PC-9 (cell line): ENCODE data around the gene SPRED1. TPM values are rescaled to one million over a fixed set of nuclear protein-coding genes. Genes with fewer than 3 reads are reported as not detected.
"Not testable (repeated sequence)": the region's sequence is repeated elsewhere in the genome, so short reads cannot be mapped to it uniquely, and the experiment has no call there.

Experiments used
- BruUV-seq: library from RNA; stranded (reverse); fragments of 400-500 nt; replicated peaks from 2 replicates; lab custom pipeline; 2021; lab: Mats Ljungman, UMichigan
- CTCF ChIA-PET: fragments of 300-600 bp; sonication (Branson Sonifier 250); formaldehyde crosslinking; loops from one replicate; lab custom pipeline; 2022; ENCODE audit warnings: antibody characterized with exemption; lab: Charles Lee
- POLR2A ChIA-PET: fragments of 300-600 bp; sonication (Branson Sonifier 250); formaldehyde crosslinking; loops from one replicate; lab custom pipeline; 2022; ENCODE audit warnings: antibody characterized with exemption; ENCODE audit not compliant: unreplicated experiment; lab: Charles Lee
- DNase-seq, 2 experiments: peaks; one replicate each; pipeline versions ENCODE4 v3.0.0 to v3.0.0-alpha.2; 2015 to 2022; ENCODE audit warnings: mixed read lengths in 1 of 2
- H2AFZ ChIP-seq: fragments of 200-600 bp; sonication (generic); 2 replicates; pipeline ENCODE4 v1.8.1; 2017; ENCODE audit warnings: antibody characterized with exemption
- H3F3A ChIP-seq: fragments of 200-600 bp; sonication (generic); 2 replicates; pipeline ENCODE4 v1.8.1; 2017; ENCODE audit warnings: antibody characterized with exemption, mild to moderate bottlenecking, low read depth; ENCODE audit not compliant: insufficient read depth
- H3K27ac ChIP-seq: fragments of 200-600 bp; sonication (generic); 2 replicates; pipeline ENCODE4 v1.6.1; 2016; ENCODE audit warnings: mixed run types
- H3K27me3 ChIP-seq: fragments of 200-600 bp; sonication (generic); 2 replicates; pipeline ENCODE4 v1.6.1; 2016; ENCODE audit warnings: low read depth, mixed run types; ENCODE audit not compliant: insufficient read depth
- H3K36me3 ChIP-seq: fragments of 200-600 bp; sonication (generic); 2 replicates; pipeline ENCODE4 v1.6.1; 2016; ENCODE audit warnings: low read depth, mixed run types
- H3K4me1 ChIP-seq: fragments of 200-600 bp; sonication (generic); replicated peaks from 2 replicates; pipeline ENCODE4 v1.6.1; 2016; ENCODE audit warnings: mixed run types; ENCODE audit not compliant: insufficient read depth
- H3K4me2 ChIP-seq: fragments of 200-600 bp; sonication (generic); 2 replicates; pipeline ENCODE4 v1.6.1; 2017; ENCODE audit warnings: mixed run types
- H3K4me3 ChIP-seq: fragments of 200-600 bp; sonication (generic); 2 replicates; pipeline ENCODE4 v1.6.1; 2016; ENCODE audit warnings: mixed run types
- H3K79me2 ChIP-seq: fragments of 200-600 bp; sonication (generic); 2 replicates; pipeline ENCODE4 v1.6.1; 2017; ENCODE audit warnings: low read depth, mixed run types
- H3K9me2 ChIP-seq: fragments of 200-600 bp; sonication (generic); 2 replicates; pipeline ENCODE4 v1.8.1; 2017; ENCODE audit warnings: mild to moderate bottlenecking; ENCODE audit not compliant: insufficient read depth
- H3K9me3 ChIP-seq: fragments of 200-600 bp; sonication (generic); 2 replicates; pipeline ENCODE4 v1.8.1; 2016; ENCODE audit warnings: low read depth; ENCODE audit not compliant: insufficient read depth
- H4K20me1 ChIP-seq: fragments of 200-600 bp; sonication (generic); 2 replicates; pipeline ENCODE4 v1.8.1; 2017; ENCODE audit not compliant: insufficient read depth
- CTCF ChIP-seq: fragments of 200-600 bp; sonication (generic); conservative IDR thresholded peaks from 2 replicates; pipeline ENCODE4 v1.6.1; 2017; ENCODE audit warnings: mixed run types, antibody characterized with exemption, mild to moderate bottlenecking, moderate library complexity
- EZH2 ChIP-seq: fragments of 200-600 bp; sonication (generic); IDR thresholded peaks from 2 replicates; pipeline ENCODE4 v1.8.0; 2017; ENCODE audit warnings: antibody characterized with exemption, low read depth
- intact Hi-C: fragments of 100-400 bp; cut with micrococcal nuclease; formaldehyde crosslinking; loops from one replicate; pipeline ENCODE4 v1.10.0; 2022; ENCODE audit not compliant: unreplicated experiment
- total RNA-seq: library from RNA; stranded (reverse); gene quantifications from 2 replicates; pipeline ENCODE4 v1.2.3, GENCODE V29; 2021

Gene SPRED1
- total RNA-seq, 1 experiment from 2014 or later = 16.5 TPM

GRCh38 chr15:38231436-38231835, 21.2 kb upstream of the SPRED1 start:
- Histone ChIP-seq H3K4me2 (no peak overlapping the region), H3K4me1 (0 out of 2 replicates have a peak, but pooled peaks cover 11% of the 10 kb centered on the region), H3K9me2 (no peaks in the 10 kb centered on the region), H3K27ac (no peak overlapping the region), H3K36me3 (no peaks in the 10 kb centered on the region), H3K4me3 (no peak overlapping the region), H3F3A (no peaks in the 10 kb centered on the region), H2AFZ (no peak overlapping the region), H3K79me2 (no peaks in the 10 kb centered on the region), H3K9me3 (no peaks in the 10 kb centered on the region), H4K20me1 (no peaks in the 10 kb centered on the region), H3K27me3 (no peaks in the 10 kb centered on the region)
- ChIA-PET POLR2A (interaction anchor here (0.5 to 0.7 kb wide), 3 partner anchors 79 to 246 kb away, joined by 3 to 7 read pairs (median 6); no protein-coding TSS in a partner anchor), CTCF (no interaction called here)
- DNase-seq = no peak
- intact Hi-C loops = no loop called here
- no TSS peak for BruUV-seq
- TF ChIP-seq CTCF (no peak), EZH2 (no peak)

- CTCF ChIA-PET, H3K79me2 ChIP-seq, H2AFZ ChIP-seq, H3K4me2 ChIP-seq, H4K20me1 ChIP-seq, H3K27ac ChIP-seq, BruUV-seq, intact Hi-C loops, H3K4me3 ChIP-seq, POLR2A ChIA-PET, H3K4me1 ChIP-seq, H3K9me2 ChIP-seq, H3K27me3 ChIP-seq, DNase-seq, H3K9me3 ChIP-seq, H3F3A ChIP-seq, H3K36me3 ChIP-seq: not testable (repeated sequence)
Observed at GRCh38 chr15:38237021-38237420, 15.6 kb upstream of the SPRED1 start.

- no peak overlapping the region for H3K4me2 ChIP-seq
- CTCF ChIA-PET = no interaction called here
- BruUV-seq = no TSS peak
Observed at GRCh38 chr15:38238311-38238710, 14.3 kb upstream of the SPRED1 start.

More at GRCh38 chr15:38238311-38238710, 14.3 kb upstream of the SPRED1 start:
- Histone ChIP-seq H3K36me3 (no peaks in the 10 kb centered on the region), H3K4me1 (no peaks in the 10 kb centered on the region), H3K9me2 (no peaks in the 10 kb centered on the region), H4K20me1 (no peaks in the 10 kb centered on the region), H3K9me3 (no peaks in the 10 kb centered on the region; the same call in 1 of the 2 replicates), H3K79me2 (no peaks in the 10 kb centered on the region), H3K27ac (no peak overlapping the region), H3K27me3 (no peaks in the 10 kb centered on the region), H3K4me3 (no peak overlapping the region), H2AFZ (no peak overlapping the region), H3F3A (no peaks in the 10 kb centered on the region)
- no peak for DNase-seq
- intact Hi-C loops = no loop called here
- TF ChIP-seq CTCF (no peak), EZH2 (no peak)
- POLR2A ChIA-PET = no interaction called here
